MM.1S (cell line): ENCODE measurements around the gene NDUFS6.

Experiments used
- DNase-seq: peaks from one replicate; pipeline ENCODE4 v3.0.0-alpha.2; 2015
- H2AFZ ChIP-seq: fragments of 300-600 bp; sonication (generic); 2 replicates; pipeline ENCODE4 v1.6.0; 2016; ENCODE audit warnings: antibody characterized with exemption, low read length
- H3F3A ChIP-seq: fragments of 300-600 bp; sonication (generic); 2 replicates; pipeline ENCODE4 v1.6.1; 2016; ENCODE audit warnings: mild to moderate bottlenecking, antibody characterized with exemption, low read length, moderate library complexity, mixed read lengths; ENCODE audit not compliant: insufficient read depth
- H3K27ac ChIP-seq: fragments of 300-600 bp; sonication (generic); 2 replicates; pipeline ENCODE4 v1.5.1; 2016; ENCODE audit warnings: mild to moderate bottlenecking, low read length
- H3K27me3 ChIP-seq: fragments of 300-600 bp; sonication (generic); replicated peaks from 2 replicates; pipeline ENCODE4 v1.6.0; 2016; ENCODE audit warnings: low read length; ENCODE audit not compliant: insufficient read depth
- H3K36me3 ChIP-seq: fragments of 300-600 bp; sonication (generic); replicated peaks from 2 replicates; pipeline ENCODE4 v1.6.1; 2016; ENCODE audit warnings: mild to moderate bottlenecking, low read length, mixed read lengths; ENCODE audit not compliant: insufficient read depth
- H3K4me1 ChIP-seq: fragments of 300-600 bp; sonication (generic); 2 replicates; pipeline ENCODE4 v1.6.1; 2016; ENCODE audit warnings: low read length, mixed read lengths
- H3K4me2 ChIP-seq: fragments of 300-600 bp; sonication (generic); 2 replicates; pipeline ENCODE4 v1.6.0; 2016; ENCODE audit warnings: low read depth, low read length
- H3K4me3 ChIP-seq: fragments of 300-600 bp; sonication (generic); 2 replicates; pipeline ENCODE4 v1.5.1; 2016; ENCODE audit warnings: low read length, mixed read lengths
- H3K79me2 ChIP-seq: fragments of 300-600 bp; sonication (generic); 2 replicates; pipeline ENCODE4 v1.6.1; 2016; ENCODE audit warnings: mixed run types, low read length, mixed read lengths
- H3K9ac ChIP-seq: fragments of 300-600 bp; sonication (generic); 2 replicates; pipeline ENCODE4 v1.6.1; 2016; ENCODE audit warnings: low read length, mixed read lengths
- H3K9me2 ChIP-seq: fragments of 300-600 bp; sonication (generic); replicated peaks from 2 replicates; pipeline ENCODE4 v1.6.1; 2016; ENCODE audit warnings: mild to moderate bottlenecking, low read length, mixed read lengths; ENCODE audit not compliant: insufficient read depth
- H3K9me3 ChIP-seq: fragments of 300-600 bp; sonication (generic); replicated peaks from 2 replicates; pipeline ENCODE4 v1.6.1; 2016; ENCODE audit warnings: mild to moderate bottlenecking, low read length, mixed read lengths; ENCODE audit not compliant: insufficient read depth
- H4K20me1 ChIP-seq: fragments of 300-600 bp; sonication (generic); 2 replicates; pipeline ENCODE4 v1.6.1; 2016; ENCODE audit warnings: mild to moderate bottlenecking, low read length, moderate library complexity, mixed read lengths; ENCODE audit not compliant: insufficient read depth
- EZH2 ChIP-seq: fragments of 300-600 bp; sonication (generic); optimal IDR thresholded peaks from 2 replicates; pipeline ENCODE3; 2017; ENCODE audit warnings: low read depth, mild to moderate bottlenecking, antibody characterized with exemption, low read length, mixed read lengths
- EZH2phosphoT487 ChIP-seq: fragments of 300-600 bp; sonication (generic); IDR thresholded peaks from 2 replicates; pipeline ENCODE4 v1.6.1; 2018; ENCODE audit warnings: antibody characterized with exemption, low read length
- TF ChIP-seq, protein P1 (sequence below): fragments of 300-600 bp; sonication (generic); IDR thresholded peaks from 2 replicates; pipeline ENCODE4 v1.5.1; 2016; ENCODE audit warnings: antibody characterized with exemption, low read length, mixed read lengths

The NDUFS6 gene

GRCh38 chr5:1832511-1833250, 31.5 kb downstream of the NDUFS6 start:
- no peak overlapping the region for H3K4me2 ChIP-seq
- no peaks in the 10 kb centered on the region for H3K9me3 ChIP-seq
- H3K79me2 ChIP-seq = no peaks in the 10 kb centered on the region
- H4K20me1 ChIP-seq = no peaks in the 10 kb centered on the region
- H3K4me1 ChIP-seq = no peaks in the 10 kb centered on the region
- H3K9me2 ChIP-seq = no peaks in the 10 kb centered on the region
- H3K9ac ChIP-seq = no peak overlapping the region
- no peak for DNase-seq
- H3K27ac ChIP-seq = no peak overlapping the region
- no peak for TF ChIP-seq EZH2phosphoT487
- TF ChIP-seq, protein P1, sequence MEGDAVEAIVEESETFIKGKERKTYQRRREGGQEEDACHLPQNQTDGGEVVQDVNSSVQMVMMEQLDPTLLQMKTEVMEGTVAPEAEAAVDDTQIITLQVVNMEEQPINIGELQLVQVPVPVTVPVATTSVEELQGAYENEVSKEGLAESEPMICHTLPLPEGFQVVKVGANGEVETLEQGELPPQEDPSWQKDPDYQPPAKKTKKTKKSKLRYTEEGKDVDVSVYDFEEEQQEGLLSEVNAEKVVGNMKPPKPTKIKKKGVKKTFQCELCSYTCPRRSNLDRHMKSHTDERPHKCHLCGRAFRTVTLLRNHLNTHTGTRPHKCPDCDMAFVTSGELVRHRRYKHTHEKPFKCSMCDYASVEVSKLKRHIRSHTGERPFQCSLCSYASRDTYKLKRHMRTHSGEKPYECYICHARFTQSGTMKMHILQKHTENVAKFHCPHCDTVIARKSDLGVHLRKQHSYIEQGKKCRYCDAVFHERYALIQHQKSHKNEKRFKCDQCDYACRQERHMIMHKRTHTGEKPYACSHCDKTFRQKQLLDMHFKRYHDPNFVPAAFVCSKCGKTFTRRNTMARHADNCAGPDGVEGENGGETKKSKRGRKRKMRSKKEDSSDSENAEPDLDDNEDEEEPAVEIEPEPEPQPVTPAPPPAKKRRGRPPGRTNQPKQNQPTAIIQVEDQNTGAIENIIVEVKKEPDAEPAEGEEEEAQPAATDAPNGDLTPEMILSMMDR = no peak
- TF ChIP-seq EZH2 = no peak
- H3K4me3 ChIP-seq = no peak overlapping the region
- no peaks in the 10 kb centered on the region for H3K36me3 ChIP-seq
- H2AFZ ChIP-seq = no peak overlapping the region
- no peaks in the 10 kb centered on the region for H3F3A ChIP-seq
- H3K27me3 ChIP-seq = peaks cover 26% of the 10 kb centered on the region

DNA sequence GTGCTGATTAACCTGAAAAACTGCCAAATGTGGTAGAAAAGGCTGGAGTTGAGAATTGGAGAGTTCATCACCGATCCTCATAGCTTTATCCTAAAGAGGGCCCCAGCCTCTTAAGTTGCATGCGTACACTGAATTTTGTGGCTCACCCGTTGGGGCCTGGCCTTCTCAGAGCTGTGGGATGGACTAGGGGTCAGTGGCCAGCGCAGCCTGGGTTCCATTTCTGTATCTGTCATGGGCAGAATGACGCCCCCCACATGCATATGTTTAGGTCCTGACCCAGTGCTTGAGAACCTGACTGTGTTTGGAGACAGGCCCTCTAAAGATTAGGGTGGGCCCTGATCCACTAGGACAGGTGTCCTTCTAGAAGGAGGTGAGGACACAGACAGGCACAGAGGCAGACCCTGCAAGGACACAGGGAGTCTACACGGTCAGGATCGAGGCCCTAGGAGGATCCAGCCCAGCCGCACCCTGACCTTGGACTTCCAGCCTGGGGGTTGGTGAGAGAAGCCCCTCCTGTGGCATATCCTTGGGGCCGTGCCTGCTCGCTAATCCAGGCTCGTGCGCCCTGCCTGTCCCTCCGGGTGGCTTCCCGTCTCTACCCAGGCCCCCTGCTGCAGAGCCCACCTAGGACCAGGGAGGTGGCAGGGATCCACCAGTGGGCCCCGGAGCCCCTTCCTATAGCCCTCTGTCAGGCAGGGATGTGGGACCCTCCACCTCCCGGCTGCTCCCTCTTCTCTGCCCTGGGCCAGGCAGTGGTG, 32.2 kb downstream of the NDUFS6 start:
- Histone ChIP-seq H3K4me2 (no peak overlapping the region), H3K79me2 (no peaks in the 10 kb centered on the region)

DNA sequence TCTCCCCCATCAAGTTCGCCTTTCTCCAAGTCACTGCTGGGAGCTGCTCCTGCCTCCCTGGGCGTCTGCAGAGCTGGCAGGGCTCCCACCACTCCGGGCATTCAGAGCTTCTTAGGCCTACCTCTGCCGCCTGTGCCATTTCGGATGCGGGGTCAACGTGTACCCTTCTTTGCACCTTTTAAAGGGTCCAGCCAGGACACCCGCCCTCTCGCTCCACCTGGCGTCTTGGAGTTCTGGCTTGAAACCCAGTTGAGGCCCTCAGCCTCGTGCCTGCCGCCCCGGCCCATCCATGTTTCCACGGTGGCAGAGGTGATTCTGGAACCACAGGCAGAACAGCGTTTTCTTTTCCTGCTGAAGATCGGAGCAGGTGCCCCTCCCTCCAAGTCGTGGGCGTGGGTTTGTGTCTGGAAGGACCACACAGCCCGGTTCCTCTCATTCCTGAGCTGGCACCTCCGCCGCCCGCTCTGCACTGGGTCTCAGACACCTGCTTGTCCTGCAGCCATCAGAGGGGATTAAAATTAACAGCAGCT, 32.9 kb downstream of the NDUFS6 start:
- no peaks in the 10 kb centered on the region for H3K79me2 ChIP-seq
- peaks cover 26% of the 10 kb centered on the region for H3K27me3 ChIP-seq
- no peak overlapping the region for H3K27ac ChIP-seq
- no peak overlapping the region for H3K4me3 ChIP-seq
- no peak overlapping the region for H3K4me2 ChIP-seq
- no peak for TF ChIP-seq EZH2phosphoT487
- TF ChIP-seq, protein P1 = no peak
- TF ChIP-seq EZH2 = no peak
- no peak for DNase-seq
- no peaks in the 10 kb centered on the region for H3K9me2 ChIP-seq
- H3K4me1 ChIP-seq = no peaks in the 10 kb centered on the region
- H3K36me3 ChIP-seq = no peaks in the 10 kb centered on the region
- no peak overlapping the region for H3K9ac ChIP-seq
- no peak overlapping the region for H2AFZ ChIP-seq
- H3K9me3 ChIP-seq = no peaks in the 10 kb centered on the region
- no peaks in the 10 kb centered on the region for H3F3A ChIP-seq
- no peaks in the 10 kb centered on the region for H4K20me1 ChIP-seq

More for the DNA sequence above, 32.2 kb downstream of the NDUFS6 start:
- no peak overlapping the region for H3K4me3 ChIP-seq
- H3K4me1 ChIP-seq = no peaks in the 10 kb centered on the region
- H3K36me3 ChIP-seq = no peaks in the 10 kb centered on the region
- H3K27ac ChIP-seq = no peak overlapping the region
- DNase-seq = no peak
- no peak overlapping the region for H3K9ac ChIP-seq
- H3K9me2 ChIP-seq = no peaks in the 10 kb centered on the region
- H3K27me3 ChIP-seq = peaks cover 26% of the 10 kb centered on the region
- H3K9me3 ChIP-seq = no peaks in the 10 kb centered on the region
- H2AFZ ChIP-seq = no peak overlapping the region
- TF ChIP-seq EZH2phosphoT487 (no peak), EZH2 (no peak)
- TF ChIP-seq, protein P1 = no peak
- no peaks in the 10 kb centered on the region for H3F3A ChIP-seq
- no peaks in the 10 kb centered on the region for H4K20me1 ChIP-seq
